Brain microvascular endothelial cell (primary cell): ENCODE data around the gene DAZAP1.

ENCODE experiments used
- DNase-seq: peaks from one replicate; pipeline ENCODE4 v3.0.0-alpha.2; 2020
- H3K27ac ChIP-seq: fragments of 250-450 bp; sonication (Bioruptor Pico); 2 replicates; pipeline ENCODE4 v1.5.1; 2020; ENCODE audit warnings: mild to moderate bottlenecking, moderate library complexity
- H3K27me3 ChIP-seq: fragments of 250-450 bp; sonication (Bioruptor Pico); replicated peaks from 2 replicates; pipeline ENCODE4 v1.5.1; 2020; ENCODE audit warnings: mild to moderate bottlenecking
- H3K36me3 ChIP-seq: fragments of 250-450 bp; sonication (Bioruptor Pico); replicated peaks from 2 replicates; pipeline ENCODE4 v1.5.1; 2020; ENCODE audit warnings: mild to moderate bottlenecking
- H3K4me3 ChIP-seq: 2 replicates; pipeline ENCODE4 v1.5.1; 2011; ENCODE audit warnings: low read depth, mild to moderate bottlenecking, control low read depth, low read length, moderate library complexity
- CTCF ChIP-seq: IDR thresholded peaks from 2 replicates; pipeline ENCODE4 v1.5.1; 2011; ENCODE audit warnings: low read depth, mild to moderate bottlenecking, moderate library complexity, low read length, control low read depth, inconsistent platforms; ENCODE audit errors: missing control alignments
- in situ Hi-C: cut with HindIII; loops from 2 replicates; pipeline ENCODE4 v1.10.0; 2017; ENCODE audit warnings: low sequenced_read_pairs, low pct_ligation_motif_present

The DAZAP1 gene

GRCh38 chr19:1467215-1467489 is 59.8 kb downstream of the DAZAP1 start:
- DNase-seq: no peak
- no peak overlapping the region for H3K4me3 ChIP-seq
- in situ Hi-C loops: no loop called here
- peaks cover 64% of the 10 kb centered on the region for H3K27me3 ChIP-seq
- no peak for TF ChIP-seq CTCF
- no peak overlapping the region for H3K27ac ChIP-seq
- no peaks in the 10 kb centered on the region for H3K36me3 ChIP-seq

GRCh38 chr19:1467490-1468273 is 60.3 kb downstream of the DAZAP1 start:
- Histone ChIP-seq H3K4me3 (no peak overlapping the region), H3K27me3 (peaks cover 66% of the 10 kb centered on the region), H3K27ac (no peak overlapping the region), H3K36me3 (no peaks in the 10 kb centered on the region)
- DNase-seq: no peak
- in situ Hi-C loops: no loop called here
- TF ChIP-seq CTCF: no peak

- no peak for DNase-seq
- Histone ChIP-seq H3K27me3 (peaks cover 66% of the 10 kb centered on the region), H3K4me3 (no peak overlapping the region), H3K27ac (no peak overlapping the region), H3K36me3 (no peaks in the 10 kb centered on the region)
- in situ Hi-C loops: no loop called here
- no peak for TF ChIP-seq CTCF
These were observed 61.0 kb downstream of the DAZAP1 start for GRCh38 chr19:1468274-1468820.

- in situ Hi-C loops: no loop called here
- Histone ChIP-seq H3K36me3 (no peaks in the 10 kb centered on the region), H3K27me3 (peaks cover 66% of the 10 kb centered on the region), H3K27ac (no peak overlapping the region), H3K4me3 (no peak overlapping the region)
- no peak for TF ChIP-seq CTCF
- DNase-seq: no peak
These were observed 61.5 kb downstream of the DAZAP1 start for GRCh38 chr19:1468821-1469254.

- Histone ChIP-seq H3K36me3 (no peaks in the 10 kb centered on the region), H3K27me3 (peaks cover 66% of the 10 kb centered on the region), H3K27ac (no peak overlapping the region), H3K4me3 (no peak overlapping the region)
- TF ChIP-seq CTCF: no peak
- in situ Hi-C loops: loop anchor here (5.0 kb wide), 1 partner anchor 187 kb away; no protein-coding TSS in a partner anchor
- DNase-seq: no peak
These were observed 62.1 kb downstream of the DAZAP1 start for GRCh38 chr19:1469255-1470054.
